ENCODE data around the gene IRF7. TPM values are rescaled to one million over a fixed set of nuclear protein-coding genes. Genes with fewer than 3 reads are reported as not detected.

The IRF7 gene
- total RNA-seq, 1 donor from 2014 or later, result 74.1 TPM

DNA sequence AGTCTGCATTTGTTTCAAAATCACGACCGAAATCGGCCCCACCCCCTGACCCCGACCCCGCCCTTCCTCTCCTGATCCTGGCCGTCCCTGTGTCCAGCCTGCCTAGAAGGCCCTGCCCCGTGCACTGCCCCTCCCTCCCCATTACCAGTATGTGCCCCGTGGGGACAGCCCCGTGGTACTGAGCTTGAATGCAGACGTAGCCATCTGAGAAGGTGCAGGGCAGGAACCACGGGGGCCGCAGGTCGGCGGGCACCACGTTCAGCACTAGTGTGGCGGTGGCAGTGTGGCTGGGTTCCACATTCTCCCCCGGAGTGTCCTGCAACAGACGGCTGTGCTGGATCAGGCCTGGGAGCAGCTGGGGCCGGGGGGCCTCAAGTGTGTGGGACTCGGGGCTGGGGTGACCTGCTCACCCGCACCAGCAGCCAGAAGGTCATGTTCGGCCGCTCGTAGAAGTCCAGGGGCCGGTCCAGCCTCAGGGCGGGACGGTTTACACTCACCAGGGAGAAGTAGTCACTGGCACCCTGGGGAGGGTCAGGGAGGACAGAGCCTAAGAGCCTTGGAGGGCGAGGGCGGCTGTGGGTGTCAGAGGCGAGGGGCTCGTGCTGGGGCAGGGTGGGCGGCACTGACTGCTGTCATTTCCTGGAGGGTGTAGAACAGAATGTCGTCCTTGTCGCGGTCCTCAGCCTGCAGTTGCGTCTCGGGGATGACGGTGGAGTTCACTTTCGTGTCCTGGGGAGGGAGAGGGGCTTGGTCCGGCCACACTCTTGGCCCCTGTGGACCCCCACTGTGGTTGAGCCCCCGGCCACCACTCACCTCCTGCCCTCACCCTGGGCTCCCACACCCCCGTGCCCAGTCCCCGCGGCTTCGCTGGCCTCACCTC is 5.4 kb upstream of the IRF7 start:
- ChIA-PET POLR2A (interaction anchor here (0.7 kb wide), 1 partner anchor 125 kb away, joined by 5 read pairs; no protein-coding TSS in a partner anchor), CTCF (no interaction called here)
- DNase-seq (no peak), ATAC-seq (ENCODE audit: low read depth) (no peak)
- no peak overlapping the region for H3K4me3 Mint-ChIP-seq
- TF ChIP-seq, protein P1, sequence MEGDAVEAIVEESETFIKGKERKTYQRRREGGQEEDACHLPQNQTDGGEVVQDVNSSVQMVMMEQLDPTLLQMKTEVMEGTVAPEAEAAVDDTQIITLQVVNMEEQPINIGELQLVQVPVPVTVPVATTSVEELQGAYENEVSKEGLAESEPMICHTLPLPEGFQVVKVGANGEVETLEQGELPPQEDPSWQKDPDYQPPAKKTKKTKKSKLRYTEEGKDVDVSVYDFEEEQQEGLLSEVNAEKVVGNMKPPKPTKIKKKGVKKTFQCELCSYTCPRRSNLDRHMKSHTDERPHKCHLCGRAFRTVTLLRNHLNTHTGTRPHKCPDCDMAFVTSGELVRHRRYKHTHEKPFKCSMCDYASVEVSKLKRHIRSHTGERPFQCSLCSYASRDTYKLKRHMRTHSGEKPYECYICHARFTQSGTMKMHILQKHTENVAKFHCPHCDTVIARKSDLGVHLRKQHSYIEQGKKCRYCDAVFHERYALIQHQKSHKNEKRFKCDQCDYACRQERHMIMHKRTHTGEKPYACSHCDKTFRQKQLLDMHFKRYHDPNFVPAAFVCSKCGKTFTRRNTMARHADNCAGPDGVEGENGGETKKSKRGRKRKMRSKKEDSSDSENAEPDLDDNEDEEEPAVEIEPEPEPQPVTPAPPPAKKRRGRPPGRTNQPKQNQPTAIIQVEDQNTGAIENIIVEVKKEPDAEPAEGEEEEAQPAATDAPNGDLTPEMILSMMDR (IDR thresholded peaks at IDR 0.05), result no peak
- peaks cover 10% of the 10 kb centered on the region for H3K4me1 Mint-ChIP-seq
- no peak overlapping the region for H3K27ac Mint-ChIP-seq
- no peaks in the 10 kb centered on the region for H3K9me3 Mint-ChIP-seq
- H3K36me3 Mint-ChIP-seq (ENCODE audit: low read depth), result no peaks in the 10 kb centered on the region
- peaks cover 5% of the 10 kb centered on the region for H3K27me3 Mint-ChIP-seq
- intact Hi-C loops (cut with micrococcal nuclease), result no loop called here

DNA sequence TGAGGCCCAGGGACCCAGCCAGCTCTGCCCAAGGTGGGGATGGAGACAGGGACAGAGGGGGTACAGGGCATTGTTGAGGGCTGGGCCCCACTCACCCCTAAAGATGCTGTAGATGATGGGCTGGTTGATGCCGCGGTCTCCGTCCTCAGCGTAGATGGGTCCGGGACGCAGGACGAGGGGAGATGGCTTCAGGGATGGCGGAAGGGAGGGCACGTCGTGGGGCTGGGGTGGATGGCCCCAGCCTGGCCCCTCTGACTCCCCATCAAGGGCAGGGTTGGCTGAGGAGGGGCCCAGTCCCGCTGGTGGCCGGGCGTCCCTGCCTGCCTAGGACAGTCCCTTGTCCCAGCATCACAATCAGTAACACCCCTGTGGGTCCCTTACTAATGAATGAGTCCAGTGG is 4.5 kb upstream of the IRF7 start:
- ChIA-PET POLR2A (no interaction called here), CTCF (no interaction called here)
- Mint-ChIP-seq H3K36me3 (ENCODE audit: low read depth) (no peaks in the 10 kb centered on the region), H3K4me3 (no peak overlapping the region), H3K27ac (no peak overlapping the region), H3K27me3 (peaks cover 4% of the 10 kb centered on the region), H3K9me3 (no peaks in the 10 kb centered on the region), H3K4me1 (peaks cover 17% of the 10 kb centered on the region)
- intact Hi-C loops (cut with micrococcal nuclease), result no loop called here
- DNase-seq, result no peak
- ATAC-seq (ENCODE audit: low read depth), result no peak
- TF ChIP-seq, protein P1 (IDR thresholded peaks at IDR 0.05), result no peak

DNA sequence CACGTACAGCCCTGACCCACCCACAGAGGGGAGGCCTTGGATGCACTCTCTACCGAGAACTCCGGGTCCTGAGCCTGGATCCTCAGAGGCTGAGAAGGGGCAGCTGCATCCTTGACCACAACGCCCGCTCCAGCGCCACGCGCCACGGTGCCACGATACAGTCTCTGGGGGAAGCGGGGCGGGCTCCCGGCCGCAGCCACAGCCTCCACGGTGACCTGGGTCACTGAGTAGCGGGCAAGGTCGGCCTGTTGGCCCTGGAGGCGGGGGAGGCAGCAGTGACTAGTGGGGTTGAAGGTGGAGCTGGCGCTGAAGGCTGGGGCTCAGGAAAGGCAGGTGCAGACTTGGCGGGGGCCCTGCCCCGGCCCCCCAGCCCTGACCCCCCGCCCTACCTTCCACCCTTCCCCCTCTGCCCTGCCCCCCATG is 3.9 kb upstream of the IRF7 start:
- intact Hi-C loops (cut with micrococcal nuclease), result loop anchor here (5.0 to 10.0 kb wide), 2 partner anchors 108 to 1235 kb away; partner anchors contain the start of gene LSP1
- Mint-ChIP-seq H3K36me3 (ENCODE audit: low read depth) (no peaks in the 10 kb centered on the region), H3K4me3 (no peak overlapping the region), H3K4me1 (peaks cover 17% of the 10 kb centered on the region), H3K9me3 (no peaks in the 10 kb centered on the region), H3K27me3 (peaks cover 3% of the 10 kb centered on the region), H3K27ac (no peak overlapping the region)
- TF ChIP-seq, protein P1 (IDR thresholded peaks at IDR 0.05), result no peak
- ATAC-seq (ENCODE audit: low read depth), result no peak
- POLR2A ChIA-PET, result no interaction called here
- CTCF ChIA-PET, result no interaction called here
- DNase-seq, result no peak

DNA sequence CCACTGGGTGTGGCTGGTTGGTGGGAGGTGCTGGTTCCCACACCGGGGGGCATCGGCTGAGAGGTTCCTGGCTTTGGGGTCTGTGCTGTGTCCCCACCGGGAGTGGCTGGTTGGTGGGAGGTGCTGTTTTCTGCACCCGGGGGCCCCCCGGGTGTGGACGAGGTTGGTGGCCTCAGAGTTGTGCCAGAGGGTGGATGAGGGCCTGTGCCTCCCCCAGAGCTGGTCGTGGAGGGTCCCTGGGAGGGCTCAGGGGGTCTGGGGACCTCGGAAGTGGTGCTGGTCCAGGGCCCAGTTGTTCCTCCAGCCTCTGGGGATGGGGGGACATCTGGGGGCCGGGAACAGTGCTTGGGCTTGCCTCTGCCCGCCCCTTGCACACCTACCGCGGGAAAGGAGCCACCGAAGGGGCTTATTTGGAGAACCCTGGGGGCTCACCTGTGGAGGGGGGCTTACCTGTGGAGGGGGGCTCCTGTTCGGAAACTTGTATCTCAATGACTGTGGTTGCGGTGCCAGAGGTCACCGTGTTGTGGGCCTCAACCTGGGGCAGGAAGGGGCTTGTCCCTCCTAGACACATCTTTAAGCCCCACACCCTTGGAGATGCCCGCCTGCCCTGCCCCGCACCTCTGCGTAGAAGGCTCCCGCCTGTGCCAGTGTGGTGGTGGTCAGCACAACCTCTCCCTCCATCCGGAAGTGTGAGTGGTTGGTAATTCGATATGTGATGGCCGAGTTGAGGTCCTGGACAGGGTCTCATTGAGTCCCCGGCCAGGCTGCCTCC is 3.3 kb upstream of the IRF7 start:
- H3K4me1 Mint-ChIP-seq, result peaks cover 23% of the 10 kb centered on the region
- no peak overlapping the region for H3K4me3 Mint-ChIP-seq
- intact Hi-C loops (cut with micrococcal nuclease), result loop anchor here (5.0 to 10.0 kb wide), 2 partner anchors 108 to 1236 kb away; partner anchors contain the start of gene LSP1
- ATAC-seq (ENCODE audit: low read depth), result no peak
- POLR2A ChIA-PET, result no interaction called here
- TF ChIP-seq, protein P1 (IDR thresholded peaks at IDR 0.05), result no peak
- H3K9me3 Mint-ChIP-seq, result no peaks in the 10 kb centered on the region
- no peak overlapping the region for H3K27ac Mint-ChIP-seq
- no peak for DNase-seq
- peaks cover 3% of the 10 kb centered on the region for H3K27me3 Mint-ChIP-seq
- CTCF ChIA-PET, result no interaction called here
- H3K36me3 Mint-ChIP-seq (ENCODE audit: low read depth), result peaks cover 3% of the 10 kb centered on the region

Data from activated B cell treated with CpG ODN at 0.5 μM for 24 hours (primary cell).